K562 (cell line): ENCODE data around the gene SLC38A10. TPM values are rescaled to one million over a fixed set of nuclear protein-coding genes. Genes with fewer than 3 reads are reported as not detected.

ENCODE experiments used
- ATF6 ChIP-seq: sonication (generic); formaldehyde crosslinking; IDR thresholded peaks from 2 replicates; pipeline ENCODE4 v1.4.0; 2020; ENCODE audit warnings: mild to moderate bottlenecking, missing genetic modification reagents
- E2F6 ChIP-seq, 2 experiments: IDR thresholded peaks; 2 replicates each; pipeline ENCODE4 v1.6.1; 2011; ENCODE audit warnings: borderline replicate concordance in 1 of 2, control low read depth in 1 of 2, low read depth in 1 of 2, low read length in 1 of 2, mild to moderate bottlenecking in 1 of 2, mixed read lengths in 1 of 2, moderate library complexity in 1 of 2; ENCODE audit not compliant: insufficient read depth in 1 of 2, insufficient read length in 1 of 2, poor library complexity in 1 of 2, severe bottlenecking in 1 of 2; ENCODE audit errors: extremely low read depth in 1 of 2
- EHMT2 ChIP-seq: fragments of 450-650 bp; IDR thresholded peaks from 2 replicates; pipeline ENCODE4 v1.6.1; 2018; ENCODE audit warnings: antibody characterized with exemption
- HMGN3 ChIP-seq: IDR thresholded peaks from 2 replicates; pipeline ENCODE4 v1.6.1; 2011; ENCODE audit warnings: borderline replicate concordance, low read depth, mild to moderate bottlenecking, mixed read lengths, low read length; ENCODE audit not compliant: insufficient read length; ENCODE audit errors: extremely low read depth
- KAT7 ChIP-seq: sonication (generic); formaldehyde crosslinking; IDR thresholded peaks from 2 replicates; pipeline ENCODE4 v1.8.0; 2022; ENCODE audit warnings: missing genetic modification reagents, mild to moderate bottlenecking, borderline replicate concordance
- MAFK ChIP-seq: IDR thresholded peaks from 2 replicates; pipeline ENCODE4 v1.6.1; 2011; ENCODE audit warnings: low read length, improper control_type of control experiment
- MAZ ChIP-seq, 2 experiments: fragments of 450-650 bp in 1 of 2; sonication (generic) in 1 of 2; formaldehyde crosslinking; IDR thresholded peaks in 1 of 2; conservative IDR thresholded peaks in 1 of 2; 2 replicates each; pipeline versions ENCODE4 v1.4.0 to v1.5.0; 2020; ENCODE audit warnings: mild to moderate bottlenecking in 1 of 2, missing genetic modification reagents in 1 of 2
- SMAD1 ChIP-seq: fragments of 150-350 bp; IDR thresholded peaks from 2 replicates; pipeline ENCODE4 v1.6.1; 2014; ENCODE audit warnings: low read length, low read depth; ENCODE audit not compliant: partially characterized antibody
- SMC3 ChIP-seq: conservative IDR thresholded peaks from 2 replicates; pipeline ENCODE4 v1.6.1; 2011; ENCODE audit warnings: low read depth, low read length, improper control_type of control experiment; ENCODE audit not compliant: insufficient read depth
- ZBTB43 ChIP-seq: sonication (generic); formaldehyde crosslinking; IDR thresholded peaks from 2 replicates; pipeline ENCODE4 v1.8.0; 2023; ENCODE audit warnings: mild to moderate bottlenecking, missing genetic modification reagents
- ZNF407 ChIP-seq: fragments of 450-650 bp; IDR thresholded peaks from 2 replicates; pipeline ENCODE4 v1.6.1; 2016; ENCODE audit warnings: low read depth
- ZNF76 ChIP-seq: fragments of 250-450 bp; sonication (Bioruptor Pico); IDR thresholded peaks from 2 replicates; pipeline ENCODE4 v1.4.0; 2020; ENCODE audit warnings: mild to moderate bottlenecking, moderate library complexity, borderline replicate concordance
- polyA plus RNA-seq, 8 experiments: library from polyadenylated mRNA; depleted of rRNA in 4 of 8; stranded (reverse) in 5 of 8; unstranded in 3 of 8; fragments of >200 nt; fragmentation: Nextera tagmentation in 2 of 8; fragmentation: Illumina TruSeq in 1 of 8; extraction: Ambion mirVana in 2 of 8; extraction: Trizol in 1 of 8; gene quantifications; 2 replicates each; pipeline versions ENCODE4 v1.2.1 to v1.2.3, GENCODE V29; 2011 to 2014; ENCODE audit warnings: inconsistent platforms in 1 of 8, missing spikeins in 1 of 8
- total RNA-seq, 7 experiments: library from RNA; depleted of rRNA in 6 of 7; stranded (reverse); fragments of >200 nt in 6 of 7; fragmentation: Illumina TruSeq in 2 of 7; extraction: Trizol in 2 of 7; gene quantifications; 2 replicates each; pipeline versions ENCODE4 v1.2.1 to v1.2.3, GENCODE V29; 2011 to 2021; ENCODE audit warnings: low replicate concordance in 1 of 7

Gene SLC38A10
- total and polyA plus RNA-seq, 9 of the 15 experiments (the other 6 are each of a cell fraction or from before 2014, with no cell fraction given), result 0.45 to 54.2 (median 13.8) TPM

- peak; percentile 41; the same call in 1 of the 2 replicates for TF ChIP-seq ZNF407
- TF ChIP-seq MAZ (CRISPR knock-in tag; conservative IDR thresholded peaks at IDR 0.05 in 1 of 2, IDR thresholded peaks at IDR 0.05 in 1 of 2), result peak; percentile 17 to 26; a peak in 1 of 4 replicates
- no peak for TF ChIP-seq EHMT2
- TF ChIP-seq E2F6 (IDR thresholded peaks at IDR 0.05; ENCODE audit: borderline replicate concordance in 1 of 2, extremely low read depth in 1 of 2, insufficient read depth in 1 of 2, insufficient read length in 1 of 2, low read depth in 1 of 2, low read length in 1 of 2, poor library complexity in 1 of 2, severe bottlenecking in 1 of 2), result peak in 1 of 2 experiments; percentile 29
- 0 out of 2 replicates have a peak, but pooled peaks have one; percentile 47 for TF ChIP-seq ZBTB43 (CRISPR knock-in tag)
- TF ChIP-seq KAT7 (CRISPR knock-in tag), result 0 out of 2 replicates have a peak, but pooled peaks have one; percentile 18
- no peak for TF ChIP-seq SMC3
- TF ChIP-seq ZNF76 (CRISPR knock-in tag), result no peak
- no peak for TF ChIP-seq MAFK
- TF ChIP-seq HMGN3, result no peak
- TF ChIP-seq SMAD1, result no peak
- TF ChIP-seq ATF6 (CRISPR knock-in tag), result 0 out of 2 replicates have a peak, but pooled peaks have one; percentile 31
These were observed 536 bp downstream of the SLC38A10 start (continued) for GRCh38 chr17:81294512-81295030.
